ENCODE data around the gene HES6. TPM values are rescaled to one million over a fixed set of nuclear protein-coding genes. Genes with fewer than 3 reads are reported as not detected.

HES6 gene
- total and polyA plus RNA-seq, 2 of the 8 experiments (the other 6 are each of a cell fraction or from before 2014, with no cell fraction given) = 32.6 to 36.3 TPM

DNA sequence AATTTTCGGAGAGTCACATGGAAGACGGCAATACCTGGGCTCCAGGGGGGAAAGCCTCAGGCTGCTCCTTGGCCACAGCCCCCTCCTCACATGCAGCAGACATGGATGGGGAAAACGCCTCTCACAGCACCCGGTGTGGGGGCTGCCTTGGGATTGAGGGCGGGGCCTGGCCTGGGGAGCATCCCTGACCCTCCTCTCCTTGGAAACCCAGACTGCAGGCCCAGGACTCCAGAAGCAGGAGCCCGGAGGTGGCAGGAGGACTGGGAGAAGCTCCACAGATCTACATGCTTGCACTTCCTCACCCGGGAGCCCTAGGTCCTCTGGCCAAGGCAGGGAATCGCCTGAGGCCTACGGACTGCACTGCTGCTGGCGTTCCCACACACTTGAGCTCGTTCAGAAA, 12.1 kb upstream of the HES6 start:
- Histone ChIP-seq H2BK12ac (ENCODE audit: low read depth, low read length) (no peak overlapping the region), H3K23me2 (ENCODE audit: low read depth, low read length) (no peaks in the 10 kb centered on the region), H3K18ac (ENCODE audit: extremely low read depth, low read length) (no peak overlapping the region), H2AFZ (ENCODE audit: low read length) (no peak overlapping the region), H3K4me2 (ENCODE audit: insufficient read depth in 1 of 2, low read depth in 2 of 2, low read length in 2 of 2) (no peak overlapping the region), H3K23ac (ENCODE audit: insufficient read length) (no peak overlapping the region), H3K9ac (replicated peaks in 1 of 4; ENCODE audit: extremely low read depth in 1 of 4, low read depth in 3 of 4, low read length in 3 of 4) (no peak overlapping the region), H3K4me1 (replicated peaks in 1 of 4; ENCODE audit: control insufficient read depth in 3 of 4, insufficient read depth in 4 of 4, low read length in 3 of 4) (no peaks in the 10 kb centered on the region; a peak in 2 of 7 replicates), H4K20me1 (replicated peaks in 1 of 2; ENCODE audit: control insufficient read depth in 1 of 2, insufficient read depth in 2 of 2, low read length in 2 of 2) (peaks cover 0 to 1% of the 10 kb centered on the region in 2 experiments), H4K91ac (replicated peaks; ENCODE audit: insufficient read length, low read length) (no peak overlapping the region), H3K27ac (ENCODE audit: low read depth, low read length) (no peak overlapping the region), H4K8ac (ENCODE audit: extremely low read depth, insufficient read depth, low read length) (no peak overlapping the region), H3K14ac (ENCODE audit: insufficient read length) (no peak overlapping the region), H3K9me3 (ENCODE audit: insufficient read depth in 2 of 2, low read depth in 1 of 2, low read length in 1 of 2) (no peaks in the 10 kb centered on the region), H2AK5ac (ENCODE audit: low read depth, low read length) (no peak overlapping the region), H2BK20ac (ENCODE audit: low read length) (no peak overlapping the region), H2BK120ac (replicated peaks; ENCODE audit: low read depth, low read length) (no peak overlapping the region), H3K56ac (replicated peaks; ENCODE audit: insufficient read length, low read depth, low read length) (no peak overlapping the region), H3K4me3 (ENCODE audit: extremely low read depth in 1 of 4, insufficient read depth in 2 of 4, low read depth in 3 of 4, low read length in 4 of 4) (no peak overlapping the region), H3K36me3 (ENCODE audit: control insufficient read depth in 2 of 4, insufficient read depth in 4 of 4, low read length in 3 of 4) (peaks cover 0 to 3% (median 0%) of the 10 kb centered on the region in 4 experiments; a peak in 2 of 8 replicates), H2BK5ac (ENCODE audit: low read depth, low read length) (no peak overlapping the region), H3K79me1 (ENCODE audit: low read depth, low read length) (no peaks in the 10 kb centered on the region), H4K5ac (ENCODE audit: insufficient read length, low read depth, low read length) (no peak overlapping the region), H3K27me3 (replicated peaks in 1 of 4; ENCODE audit: control insufficient read depth in 3 of 4, extremely low read depth in 1 of 4, insufficient read depth in 3 of 4, low read length in 3 of 4) (no peaks in the 10 kb centered on the region), H2BK15ac (ENCODE audit: low read length) (no peak overlapping the region), H3K79me2 (ENCODE audit: control insufficient read depth in 1 of 2, insufficient read depth in 2 of 2, low read length in 2 of 2) (no peaks in the 10 kb centered on the region), H3K4ac (replicated peaks; ENCODE audit: insufficient read length, low read depth, low read length) (no peak overlapping the region)
- FAIRE-seq (no peak), DNase-seq (ENCODE audit: low read depth in 1 of 2, low spot score in 2 of 2) (no peak)
- POLR2A ChIA-PET (ENCODE audit: partially characterized antibody) = interaction anchor here (4.2 kb wide), 1 partner anchor 12 kb away, joined by 21 read pairs; the partner anchor contains the start of gene HES6
- CTCF ChIA-PET (ENCODE audit: partially characterized antibody) = interaction anchor here (2.5 to 17.1 kb wide), 3 partner anchors 9 to 27 kb away, joined by 13 to 298 read pairs (median 208); no protein-coding TSS in a partner anchor
- 83% methylated on average over 11 of the region's 11 CpGs; no CpG with 5 or more reads in 1 of the 2 experiments for WGBS, 2 experiments (ENCODE audit: extremely low coverage in 1 of 2, insufficient coverage in 1 of 2, insufficient read length in 1 of 2, insufficient replicate concordance in 2 of 2, low coverage in 1 of 2, low lambda C conversion rate in 2 of 2, missing lambda C conversion rate in 1 of 2)
- TF ChIP-seq POLR2AphosphoS5 (IDR thresholded peaks at IDR 0.05; ENCODE audit: low read depth, low read length) (no peak), RNF2 (IDR thresholded peaks at IDR 0.05; ENCODE audit: borderline replicate concordance, low read depth, low read length, missing control alignments, poor library complexity, severe bottlenecking) (no peak), TAF7 (optimal IDR thresholded peaks at IDR 0.05; ENCODE audit: borderline replicate concordance, low read depth, low read length) (no peak), CHD1 (IDR thresholded peaks at IDR 0.05; ENCODE audit: low read depth, low read length) (no peak), SP2 (IDR thresholded peaks at IDR 0.05; ENCODE audit: low read length) (no peak)
